Fibroblast of upper back skin (primary cell): ENCODE data around the gene ZNRF3.
"Not testable (repeated sequence)": the region's sequence is repeated elsewhere in the genome, so short reads cannot be mapped to it uniquely, and the experiment has no call there.

Experiments used
- DNase-seq: peaks from one replicate; pipeline ENCODE4 v3.0.0-alpha.2; 2013

Gene ZNRF3

GRCh38 chr22:28882878-28883656, at the start of gene ZNRF3:
Gene ZNRF3, plus strand, starts transcription at chr22:28883572. Its CDS starts 195 bp downstream, at chr22:28883767.
- DNase-seq: peak; percentile 92

- no peak for DNase-seq
Measured at GRCh38 chr22:28835630-28836189, 47.7 kb upstream of the ZNRF3 start.

- no peak for DNase-seq
Measured at GRCh38 chr22:28837640-28838039, 45.7 kb upstream of the ZNRF3 start.

- DNase-seq: no peak
Measured at GRCh38 chr22:28838971-28839370, 44.4 kb upstream of the ZNRF3 start.

- DNase-seq: no peak
Measured at GRCh38 chr22:28841111-28841510, 42.3 kb upstream of the ZNRF3 start.

GRCh38 chr22:28843633-28844032, 39.7 kb upstream of the ZNRF3 start:
- no peak for DNase-seq

- DNase-seq: not testable (repeated sequence)
Measured at GRCh38 chr22:28844277-28844676, 39.1 kb upstream of the ZNRF3 start.

- no peak for DNase-seq
Measured at GRCh38 chr22:28846994-28847393, 36.4 kb upstream of the ZNRF3 start.

GRCh38 chr22:28855355-28856094, 27.8 kb upstream of the ZNRF3 start:
- peak; percentile 65 for DNase-seq

- no peak for DNase-seq
Measured at GRCh38 chr22:28856095-28856455, 27.3 kb upstream of the ZNRF3 start.

- DNase-seq: no peak
Measured at GRCh38 chr22:28857288-28857687, 26.1 kb upstream of the ZNRF3 start.

- no peak for DNase-seq
Measured at GRCh38 chr22:28864878-28865596, 18.3 kb upstream of the ZNRF3 start.

- no peak for DNase-seq
Measured at GRCh38 chr22:28867191-28867590, 16.2 kb upstream of the ZNRF3 start.

GRCh38 chr22:28868389-28868788, 15.0 kb upstream of the ZNRF3 start:
- not testable (repeated sequence) for DNase-seq

- DNase-seq: peak; percentile 9
Measured at GRCh38 chr22:28869736-28870135, 13.6 kb upstream of the ZNRF3 start.

GRCh38 chr22:28873183-28873963, 10.0 kb upstream of the ZNRF3 start:
- DNase-seq: peak; percentile 7

- no peak for DNase-seq
Measured at GRCh38 chr22:28874061-28874460, 9.3 kb upstream of the ZNRF3 start.

- DNase-seq: no peak
Measured at GRCh38 chr22:28874811-28875320, 8.5 kb upstream of the ZNRF3 start.

- DNase-seq: peak; percentile 30
Measured at GRCh38 chr22:28882545-28882877, 861 bp upstream of the ZNRF3 start.

- no peak for DNase-seq
Measured at GRCh38 chr22:28883657-28883916, 215 bp downstream of the ZNRF3 start.

GRCh38 chr22:28883917-28884746, 760 bp downstream of the ZNRF3 start:
- DNase-seq: peak; percentile 21
